Measurements from ENCODE around the gene NOB1.
"Not testable (repeated sequence)": the region's sequence is repeated elsewhere in the genome, so short reads cannot be mapped to it uniquely, and the experiment has no call there.

NOB1 gene

GRCh38 chr16:69754469-69755310, at the start of gene NOB1:
NOB1 (minus strand) TSS chr16:69754926; CDS start chr16:69754910, 16 bp downstream.
- peak; percentile 98 for DNase-seq (ENCODE audit: low spot score)

- no peak for DNase-seq (ENCODE audit: low spot score)
These were observed 49.6 kb upstream of the NOB1 start for GRCh38 chr16:69804297-69804696.

GRCh38 chr16:69799611-69800031, 44.9 kb upstream of the NOB1 start:
- DNase-seq (ENCODE audit: low spot score) = peak; percentile 54

DNA sequence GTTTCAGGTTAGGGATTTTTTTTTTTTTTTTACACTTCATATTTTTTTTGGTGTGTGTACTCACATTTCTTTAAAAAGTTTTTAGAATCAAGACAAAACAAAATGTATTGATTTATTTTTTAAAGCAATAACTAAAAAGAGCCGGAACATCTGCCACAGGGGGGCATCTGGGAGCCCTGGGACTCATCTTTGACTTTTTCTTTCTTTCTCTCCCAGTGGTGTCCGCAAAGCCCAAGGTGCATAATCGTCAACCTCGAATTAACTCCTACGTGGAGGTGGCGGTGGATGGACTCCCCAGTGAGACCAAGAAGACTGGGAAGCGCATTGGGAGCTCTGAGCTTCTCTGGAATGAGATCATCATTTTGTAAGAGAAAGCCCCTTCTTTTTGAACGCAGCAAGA, 43.7 kb upstream of the NOB1 start:
- peak; percentile 68 for DNase-seq (ENCODE audit: low spot score)

GRCh38 chr16:69796285-69797118, 41.8 kb upstream of the NOB1 start:
- peak; percentile 92 for DNase-seq (ENCODE audit: low spot score)

DNA sequence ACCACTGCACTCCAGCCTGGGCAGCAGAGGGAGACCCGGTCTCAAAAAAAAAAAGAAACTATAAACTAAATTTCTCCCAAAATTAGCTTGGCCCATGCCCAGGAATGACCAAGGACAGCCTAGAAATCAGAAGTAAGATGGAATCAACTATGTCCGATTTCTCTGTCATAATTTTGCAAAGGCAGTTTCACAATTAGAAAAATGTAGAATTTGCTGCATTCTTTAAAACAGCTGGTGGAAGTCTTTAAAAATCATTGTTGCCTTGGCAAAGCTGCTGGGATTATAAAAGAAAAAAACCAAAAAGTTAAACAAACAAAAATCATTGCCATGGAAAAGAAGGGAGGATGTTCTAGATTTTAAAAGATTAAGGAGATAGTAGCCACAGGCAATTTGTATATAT, 39.8 kb upstream of the NOB1 start:
- no peak for DNase-seq (ENCODE audit: low spot score)

GRCh38 chr16:69793526-69793925, 38.8 kb upstream of the NOB1 start:
- no peak for DNase-seq (ENCODE audit: low spot score)

DNA sequence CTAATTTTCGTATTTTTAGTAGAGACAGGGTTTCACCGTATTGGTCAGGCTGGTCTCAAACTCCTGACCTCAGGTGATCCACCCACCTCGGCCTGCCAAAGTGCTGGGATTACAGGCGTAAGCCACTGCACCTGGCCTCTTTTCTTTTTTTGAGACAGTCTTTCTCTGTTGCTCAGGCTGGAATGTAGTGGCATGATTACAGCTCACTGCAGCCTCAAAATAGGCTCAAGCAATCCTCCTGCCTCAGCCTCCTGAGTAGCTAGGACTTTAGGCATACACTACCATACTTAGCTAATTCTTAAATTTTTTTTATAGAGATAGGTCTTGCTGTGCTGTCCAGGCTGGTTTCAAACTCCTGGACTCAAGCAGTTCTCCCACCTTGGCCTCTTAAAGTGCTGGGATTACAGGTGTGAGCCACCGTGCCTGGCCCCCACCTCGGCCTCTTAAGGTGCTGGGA, 36.7 kb upstream of the NOB1 start:
- DNase-seq (ENCODE audit: low spot score) = not testable (repeated sequence)

DNA sequence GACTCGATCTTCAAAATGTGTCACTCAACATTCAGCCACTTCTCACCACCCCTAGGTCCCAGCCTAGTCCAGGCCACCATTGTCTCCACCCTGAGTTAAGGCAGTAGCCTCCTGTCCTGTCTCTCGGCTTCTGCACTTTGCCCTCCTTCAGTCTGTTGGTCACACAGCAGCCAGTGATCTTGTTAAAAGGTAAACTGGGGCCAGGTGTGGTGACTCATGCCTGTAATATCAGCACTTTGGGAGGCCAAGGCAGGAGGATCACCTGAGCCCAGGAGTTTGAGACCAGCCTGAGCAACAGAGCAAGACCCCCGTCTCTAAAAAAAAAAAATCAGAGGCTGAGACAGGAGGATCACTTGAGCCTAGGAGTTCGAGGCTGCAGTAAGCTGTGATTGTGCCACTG, 33.2 kb upstream of the NOB1 start:
- DNase-seq (ENCODE audit: low spot score) = no peak

GRCh38 chr16:69784586-69784985, 29.9 kb upstream of the NOB1 start:
- no peak for DNase-seq (ENCODE audit: low spot score)

- no peak for DNase-seq (ENCODE audit: low spot score)
These were observed 26.4 kb upstream of the NOB1 start for GRCh38 chr16:69781118-69781517.

DNA sequence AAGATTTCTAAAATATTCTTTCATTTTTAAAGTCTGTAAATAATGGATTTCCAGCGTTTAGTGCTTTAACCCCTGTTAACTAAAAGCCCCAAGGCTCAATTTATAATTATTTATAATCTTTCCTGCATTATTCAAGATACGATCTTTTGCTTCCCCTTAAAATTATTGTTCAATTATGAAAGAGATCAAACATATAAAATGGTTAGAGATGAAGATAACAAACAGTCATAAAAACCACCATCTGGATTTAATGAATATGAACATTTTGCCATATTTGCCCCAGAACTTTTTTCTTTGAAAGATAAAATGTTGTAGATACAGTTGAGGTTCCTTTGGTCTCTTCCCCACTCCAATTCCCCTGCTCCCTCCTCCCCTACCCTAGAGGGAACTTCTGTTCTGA, 25.0 kb upstream of the NOB1 start:
- no peak for DNase-seq (ENCODE audit: low spot score)

- DNase-seq (ENCODE audit: low spot score) = no peak
These were observed 20.8 kb upstream of the NOB1 start for GRCh38 chr16:69775563-69775962.

- DNase-seq (ENCODE audit: low spot score) = no peak
These were observed 18.7 kb upstream of the NOB1 start for GRCh38 chr16:69773260-69773947.

DNA sequence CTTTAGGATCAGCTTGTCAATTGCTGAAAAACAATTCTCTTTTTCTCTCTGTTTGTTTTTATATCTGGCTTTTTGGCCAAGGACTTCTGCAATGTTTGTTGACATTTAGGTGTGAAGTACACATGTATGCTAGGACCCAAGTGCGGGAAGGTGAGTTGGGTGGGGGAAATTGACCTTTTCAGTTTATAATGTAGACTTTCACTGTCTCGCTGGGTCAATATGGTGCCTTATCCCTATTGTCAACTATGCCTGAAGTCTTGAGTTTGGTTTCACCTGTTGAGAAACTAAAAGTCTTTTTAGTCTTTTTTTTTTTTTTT, 16.9 kb upstream of the NOB1 start:
- DNase-seq (ENCODE audit: low spot score) = no peak

- no peak for DNase-seq (ENCODE audit: low spot score)
These were observed 14.7 kb upstream of the NOB1 start for GRCh38 chr16:69769404-69769803.

DNA sequence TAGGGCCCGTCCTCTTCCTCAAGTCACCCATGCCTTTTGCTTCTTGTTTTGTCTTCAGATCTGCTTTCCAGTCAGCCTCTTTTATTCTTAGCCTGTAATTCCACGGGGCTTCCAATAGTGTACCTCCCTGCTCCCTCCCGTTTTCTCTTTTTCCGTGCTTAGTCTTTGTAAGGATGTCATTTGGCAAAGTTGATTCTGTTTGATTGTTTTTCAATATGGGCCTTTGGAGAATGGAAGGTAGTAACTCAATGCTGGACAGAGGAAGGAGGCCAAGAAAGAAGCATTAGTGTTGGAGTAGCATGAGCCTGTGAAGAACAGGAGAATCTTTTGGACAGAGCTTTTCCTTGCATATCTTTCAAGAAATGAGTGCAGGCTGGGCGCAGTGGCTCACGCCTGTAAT, 13.9 kb upstream of the NOB1 start:
- DNase-seq (ENCODE audit: low spot score) = no peak

DNA sequence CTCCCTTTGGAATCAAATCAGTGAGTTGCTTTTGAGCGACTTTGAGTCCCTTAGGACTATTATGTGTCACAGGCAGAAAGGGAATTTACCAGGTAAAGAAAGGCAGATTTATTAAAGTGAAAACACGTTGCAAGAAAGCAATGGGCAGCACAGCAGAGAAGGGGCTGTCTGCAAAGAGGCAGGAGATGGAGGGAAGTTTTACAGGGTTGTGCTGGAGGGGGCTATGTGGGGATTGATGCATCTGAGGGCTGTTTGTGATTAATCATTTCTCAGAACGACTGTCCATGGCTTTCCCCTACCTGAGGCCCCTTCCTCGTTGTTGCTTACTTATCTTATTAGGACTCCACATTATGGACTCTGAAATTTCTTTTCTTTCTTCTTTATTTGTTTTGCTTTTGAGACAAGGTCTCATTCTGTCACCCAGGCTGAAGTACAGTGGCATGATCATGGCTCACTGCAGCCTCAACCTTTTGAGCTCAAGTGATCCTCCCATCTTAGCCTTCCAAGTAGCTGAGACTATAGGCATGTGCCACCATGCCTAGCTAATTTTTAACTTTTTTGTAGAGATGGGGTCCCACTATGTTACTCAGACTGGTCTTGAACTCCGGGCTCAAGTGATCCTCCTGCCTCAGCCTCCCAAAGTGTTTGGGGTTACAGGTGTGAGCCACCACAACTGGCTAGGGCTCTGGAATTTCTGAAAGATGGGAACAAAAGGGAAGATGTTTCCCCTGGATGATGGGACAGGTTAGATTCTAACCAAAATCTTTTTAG, 12.9 kb upstream of the NOB1 start:
- DNase-seq (ENCODE audit: low spot score) = no peak

DNA sequence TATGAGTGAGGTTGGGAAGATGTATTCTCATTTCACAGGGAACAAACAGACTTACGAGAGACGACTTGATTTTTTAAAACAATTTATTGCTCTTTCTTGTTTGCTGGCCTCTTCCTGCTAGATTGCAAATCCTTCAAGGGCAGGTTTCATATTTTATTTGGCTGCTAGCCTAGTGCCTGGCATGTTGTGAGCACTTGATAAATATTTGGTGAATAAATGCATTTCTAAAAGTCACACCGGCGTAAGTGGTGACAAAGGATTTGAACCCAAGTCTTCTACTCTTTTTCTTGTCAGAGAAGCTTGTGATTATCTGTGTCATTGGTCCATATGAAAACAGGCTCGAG, 8.8 kb upstream of the NOB1 start:
- no peak for DNase-seq (ENCODE audit: low spot score)

DNA sequence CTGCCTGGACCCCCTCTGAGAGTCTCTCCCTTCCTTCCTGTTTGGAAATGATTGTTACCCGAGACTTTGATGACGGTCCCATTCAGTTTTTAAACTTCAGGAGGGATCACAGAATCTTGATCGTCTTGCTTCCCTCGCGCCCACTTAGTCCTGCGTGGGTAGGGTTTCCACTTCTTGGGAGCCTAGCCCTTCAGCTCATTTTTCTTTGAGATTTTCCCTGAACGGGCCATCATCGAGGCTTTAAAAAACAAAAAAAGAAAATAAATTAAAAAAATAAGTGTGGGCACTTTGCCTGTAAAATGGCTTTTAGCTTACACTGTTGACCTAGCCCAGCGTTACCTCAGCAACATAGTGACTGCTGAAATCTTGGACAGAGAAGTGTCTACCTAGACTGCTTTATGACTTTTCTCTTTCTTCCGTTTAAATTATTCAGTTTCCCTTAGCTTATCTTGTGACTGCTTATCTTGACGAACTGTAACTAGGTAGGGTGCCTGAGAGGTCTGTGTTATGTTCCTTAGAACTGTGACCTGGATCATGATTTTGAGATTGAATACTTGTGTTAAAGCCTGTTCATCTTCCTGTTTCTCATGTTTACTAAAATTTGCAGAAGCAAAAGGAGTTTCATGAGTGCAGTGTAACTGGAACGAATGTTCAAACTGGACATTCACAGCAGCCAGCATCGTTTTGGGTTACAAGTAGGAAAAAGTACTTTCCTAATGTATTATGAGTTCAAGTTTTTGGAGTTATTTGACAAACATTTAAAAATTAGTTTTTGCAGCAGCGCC, 8.3 kb upstream of the NOB1 start:
- DNase-seq (ENCODE audit: low spot score) = peak; percentile 37

All from pons (tissue), 1 donor.